ENCODE measurements around the gene ZBED1. TPM values are rescaled to one million over a fixed set of nuclear protein-coding genes. Genes with fewer than 3 reads are reported as not detected.
"Not testable (repeated sequence)": the region's sequence is repeated elsewhere in the genome, so short reads cannot be mapped to it uniquely, and the experiment has no call there.

ZBED1 gene
- total RNA-seq, 2 experiments from 2014 or later: 15.8 to 16.1 TPM

- H3K4me3 Mint-ChIP-seq: no peak overlapping the region
- H3K36me3 Mint-ChIP-seq (ENCODE audit: low read depth): peaks cover 14% of the 10 kb centered on the region
- no peak overlapping the region for H3K27ac ChIP-seq (ENCODE audit: low read depth in 1 of 2, low read length in 2 of 2)
- H3K27me3 ChIP-seq (ENCODE audit: control insufficient read depth in 1 of 2, insufficient read depth in 2 of 2, low read length in 2 of 2): no peaks in the 10 kb centered on the region
- no peak for DNase-seq
- ChIA-PET POLR2A (no interaction called here), CTCF (no interaction called here)
- no peaks in the 10 kb centered on the region for H3K9me3 Mint-ChIP-seq
- TF ChIP-seq CTCF (IDR thresholded peaks at IDR 0.05): no peak
- no peak overlapping the region for H3K27ac Mint-ChIP-seq
- no peaks in the 10 kb centered on the region for H3K9me3 ChIP-seq (ENCODE audit: control insufficient read depth in 1 of 2, insufficient read depth in 1 of 2, low read length in 2 of 2)
- no peaks in the 10 kb centered on the region for H3K4me1 ChIP-seq (ENCODE audit: insufficient read depth, low read length)
- H3K27me3 Mint-ChIP-seq: no peaks in the 10 kb centered on the region
- no peaks in the 10 kb centered on the region for H3K36me3 ChIP-seq (ENCODE audit: insufficient read depth, low read length)
- ATAC-seq (ENCODE audit: poor library complexity): no peak
- H3K4me1 Mint-ChIP-seq (ENCODE audit: low read depth): peaks cover 15% of the 10 kb centered on the region
- intact Hi-C loops (cut with DNase I, micrococcal nuclease): no loop called here
- no peak overlapping the region for H3K4me3 ChIP-seq (ENCODE audit: low read length)
Measured at GRCh38 chrX:2458309-2458708, 42.5 kb downstream of the ZBED1 start.

GRCh38 chrX:2457289-2458133, 43.3 kb downstream of the ZBED1 start:
- Histone ChIP-seq H3K4me1 (ENCODE audit: insufficient read depth, low read length) (no peaks in the 10 kb centered on the region), H3K27me3 (ENCODE audit: control insufficient read depth in 1 of 2, insufficient read depth in 2 of 2, low read length in 2 of 2) (no peaks in the 10 kb centered on the region), H3K4me3 (ENCODE audit: low read length) (no peak overlapping the region), H3K27ac (ENCODE audit: low read depth in 1 of 2, low read length in 2 of 2) (no peak overlapping the region), H3K36me3 (ENCODE audit: insufficient read depth, low read length) (peaks cover 3% of the 10 kb centered on the region), H3K9me3 (ENCODE audit: control insufficient read depth in 1 of 2, insufficient read depth in 1 of 2, low read length in 2 of 2) (no peaks in the 10 kb centered on the region)
- Mint-ChIP-seq H3K27ac (no peak overlapping the region), H3K4me1 (ENCODE audit: low read depth) (peaks cover 15% of the 10 kb centered on the region), H3K4me3 (no peak overlapping the region), H3K27me3 (no peaks in the 10 kb centered on the region), H3K9me3 (no peaks in the 10 kb centered on the region), H3K36me3 (ENCODE audit: low read depth) (peaks cover 18% of the 10 kb centered on the region)
- DNase-seq (no peak), ATAC-seq (ENCODE audit: poor library complexity) (no peak)
- ChIA-PET POLR2A (no interaction called here), CTCF (no interaction called here)
- intact Hi-C loops (cut with DNase I, micrococcal nuclease): no loop called here
- no peak for TF ChIP-seq CTCF (IDR thresholded peaks at IDR 0.05)

GRCh38 chrX:2456091-2456490, 44.7 kb downstream of the ZBED1 start:
- H3K9me3 Mint-ChIP-seq; H3K27ac Mint-ChIP-seq; H3K36me3 ChIP-seq (ENCODE audit: insufficient read depth, low read length); ATAC-seq (ENCODE audit: poor library complexity); CTCF ChIA-PET; POLR2A ChIA-PET; H3K4me3 Mint-ChIP-seq; H3K4me1 ChIP-seq (ENCODE audit: insufficient read depth, low read length); H3K9me3 ChIP-seq (ENCODE audit: control insufficient read depth in 1 of 2, insufficient read depth in 1 of 2, low read length in 2 of 2); H3K27me3 ChIP-seq (ENCODE audit: control insufficient read depth in 1 of 2, insufficient read depth in 2 of 2, low read length in 2 of 2); DNase-seq; intact Hi-C loops (cut with DNase I, micrococcal nuclease); H3K27me3 Mint-ChIP-seq; H3K27ac ChIP-seq (ENCODE audit: low read depth in 1 of 2, low read length in 2 of 2); H3K4me3 ChIP-seq (ENCODE audit: low read length): not testable (repeated sequence)
- Mint-ChIP-seq H3K4me1 (ENCODE audit: low read depth) (peaks cover 11% of the 10 kb centered on the region), H3K36me3 (ENCODE audit: low read depth) (peaks cover 27% of the 10 kb centered on the region)

- Mint-ChIP-seq H3K4me1 (ENCODE audit: low read depth) (peaks cover 11% of the 10 kb centered on the region), H3K36me3 (ENCODE audit: low read depth) (peaks cover 27% of the 10 kb centered on the region)
- H3K27me3 ChIP-seq (ENCODE audit: control insufficient read depth in 1 of 2, insufficient read depth in 2 of 2, low read length in 2 of 2); DNase-seq; H3K9me3 ChIP-seq (ENCODE audit: control insufficient read depth in 1 of 2, insufficient read depth in 1 of 2, low read length in 2 of 2); H3K4me3 Mint-ChIP-seq; ATAC-seq (ENCODE audit: poor library complexity); POLR2A ChIA-PET; H3K4me1 ChIP-seq (ENCODE audit: insufficient read depth, low read length); CTCF ChIA-PET; H3K27ac ChIP-seq (ENCODE audit: low read depth in 1 of 2, low read length in 2 of 2); H3K27ac Mint-ChIP-seq; H3K4me3 ChIP-seq (ENCODE audit: low read length); intact Hi-C loops (cut with DNase I, micrococcal nuclease); H3K9me3 Mint-ChIP-seq; H3K36me3 ChIP-seq (ENCODE audit: insufficient read depth, low read length); H3K27me3 Mint-ChIP-seq: not testable (repeated sequence)
Measured at GRCh38 chrX:2454620-2455019, 46.2 kb downstream of the ZBED1 start.
